NB4 (cell line): ENCODE measurements around the gene UBXN11.
A peak's percentile ranks its signal among the peaks of the same experiment; 100 is the strongest.

ENCODE experiments used
- DNase-seq: peaks from one replicate; pipeline ENCODE4 v3.0.0; 2010; ENCODE audit warnings: low read depth
- H3K4me3 ChIP-seq: one replicate; pipeline ENCODE4 v1.5.1; 2011; ENCODE audit warnings: mild to moderate bottlenecking, low read depth, low read length, moderate library complexity
- CTCF ChIP-seq: IDR thresholded peaks from one replicate; pipeline ENCODE4 v1.5.1; 2012; ENCODE audit warnings: low read depth, low read length
- MYC ChIP-seq: IDR thresholded peaks from 2 replicates; pipeline ENCODE4 v1.6.1; 2011; ENCODE audit warnings: low read depth, low read length
- POLR2A ChIP-seq: IDR thresholded peaks from 2 replicates; pipeline ENCODE4 v1.6.1; 2011; ENCODE audit warnings: mild to moderate bottlenecking; ENCODE audit not compliant: insufficient read length; ENCODE audit errors: extremely low read depth
- TF ChIP-seq, protein P1 (sequence below): IDR thresholded peaks from 2 replicates; pipeline ENCODE4 v1.6.1; 2011; ENCODE audit warnings: low read depth, low read length

The UBXN11 gene

GRCh38 chr1:26290122-26290881, 16.1 kb downstream of the UBXN11 start:
- TF ChIP-seq CTCF (no peak), MYC (no peak)
- TF ChIP-seq, protein P1, sequence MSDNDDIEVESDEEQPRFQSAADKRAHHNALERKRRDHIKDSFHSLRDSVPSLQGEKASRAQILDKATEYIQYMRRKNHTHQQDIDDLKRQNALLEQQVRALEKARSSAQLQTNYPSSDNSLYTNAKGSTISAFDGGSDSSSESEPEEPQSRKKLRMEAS = peak; percentile 68
- H3K4me3 ChIP-seq = no peak overlapping the region
- peak; percentile 80 for DNase-seq

GRCh38 chr1:26289158-26290059, 17.0 kb downstream of the UBXN11 start:
- peak; percentile 97 for DNase-seq
- no peak overlapping the region for H3K4me3 ChIP-seq

DNA sequence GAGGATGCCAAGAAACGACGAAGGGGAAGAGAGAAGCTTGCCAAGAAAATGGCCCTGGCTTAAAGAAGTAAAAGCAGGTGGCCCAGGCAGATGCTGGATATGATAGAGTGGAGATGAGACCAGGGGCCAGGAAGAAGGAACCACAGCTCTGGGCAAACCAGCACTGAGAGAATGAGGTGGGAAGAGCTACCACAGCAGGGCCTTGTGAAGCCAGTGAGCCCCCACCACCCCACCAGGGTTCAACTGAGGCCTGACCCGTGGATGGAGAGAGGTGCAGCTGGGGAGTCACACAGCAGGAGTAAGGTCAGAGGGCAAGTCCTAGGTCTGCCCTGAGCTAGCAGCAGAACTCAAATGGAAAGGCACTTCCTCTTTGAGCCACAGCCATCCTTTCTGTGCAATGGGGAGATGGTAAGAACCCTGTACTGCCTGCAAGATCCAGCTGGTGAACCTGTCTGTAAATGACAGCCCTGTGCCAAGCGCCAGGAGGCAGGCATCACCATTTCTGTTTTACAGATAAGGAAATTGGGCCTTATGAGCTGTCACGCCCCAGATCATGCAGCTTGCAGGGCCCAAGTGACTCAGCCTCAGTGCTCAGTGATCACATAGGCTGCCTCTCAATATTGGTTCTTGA, 18.0 kb downstream of the UBXN11 start:
- TF ChIP-seq, protein P1 = no peak
- TF ChIP-seq CTCF (no peak), MYC (peak; percentile 53; the same call in 1 of the 2 replicates)
- no peak overlapping the region for H3K4me3 ChIP-seq
- peak; percentile 85 for DNase-seq

More at GRCh38 chr1:26289158-26290059, 17.0 kb downstream of the UBXN11 start:
- TF ChIP-seq POLR2A = no peak
- TF ChIP-seq CTCF = no peak
- TF ChIP-seq, protein P1 = peak; percentile 81
- peak; percentile 95 for TF ChIP-seq MYC

DNA sequence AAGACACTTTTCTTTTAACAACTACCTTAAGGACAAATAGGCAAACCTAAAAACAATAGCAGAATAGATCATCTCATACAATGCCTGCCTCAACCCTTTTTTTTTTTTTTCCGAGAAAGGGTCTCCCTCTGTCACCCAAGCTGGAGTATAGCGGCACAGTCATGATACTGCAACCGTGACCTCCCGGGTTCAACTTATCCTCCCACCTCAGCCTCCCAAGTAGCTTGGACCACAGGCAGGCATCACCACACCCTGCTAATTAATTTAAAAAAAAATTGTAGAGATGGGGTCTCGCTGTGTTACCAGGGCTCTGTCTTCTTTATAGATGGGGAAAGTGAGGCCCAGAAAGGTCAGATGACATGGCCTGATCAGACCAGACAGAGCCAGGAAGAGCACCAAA, 18.6 kb downstream of the UBXN11 start:
- TF ChIP-seq POLR2A = no peak
- TF ChIP-seq CTCF = no peak
- TF ChIP-seq, protein P1 = no peak
- no peak for TF ChIP-seq MYC
- H3K4me3 ChIP-seq = no peak overlapping the region
- no peak for DNase-seq

- TF ChIP-seq CTCF (no peak), POLR2A (no peak), MYC (peak; percentile 45; the same call in 1 of the 2 replicates)
- TF ChIP-seq, protein P1 = no peak; the same call in 1 of the 2 replicates
- H3K4me3 ChIP-seq = no peak overlapping the region
- DNase-seq = peak; percentile 90
Measured at GRCh38 chr1:26287033-26287711, 19.3 kb downstream of the UBXN11 start.
